GM18858 (cell line): ENCODE measurements around the gene KCNT2.

ENCODE experiments used
- ATAC-seq: cut with Tn5 transposase; IDR thresholded peaks from one replicate; pipeline ENCODE4 v1.9.1; 2021; ENCODE audit not compliant: unreplicated experiment

The KCNT2 gene

DNA sequence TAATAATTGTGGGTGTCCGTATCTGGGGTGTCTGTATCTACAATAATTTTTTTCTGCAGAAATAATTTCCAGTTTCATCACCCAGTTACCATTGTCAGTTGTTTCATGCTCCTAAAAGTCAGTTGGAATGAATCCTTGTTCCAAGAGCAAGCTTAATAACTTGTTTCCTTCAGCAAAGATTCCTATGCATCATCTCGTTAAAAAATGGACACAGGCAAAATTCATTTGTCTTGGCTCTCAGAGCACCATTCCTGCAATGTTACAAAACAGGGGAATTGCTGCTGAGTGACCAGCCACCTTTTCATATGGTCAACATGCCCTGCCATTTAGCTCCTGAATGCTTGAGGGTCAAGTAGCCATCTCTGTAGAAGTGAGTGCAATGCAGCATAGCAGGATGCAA is 393.4 kb downstream of the KCNT2 start:
- ATAC-seq: no peak

DNA sequence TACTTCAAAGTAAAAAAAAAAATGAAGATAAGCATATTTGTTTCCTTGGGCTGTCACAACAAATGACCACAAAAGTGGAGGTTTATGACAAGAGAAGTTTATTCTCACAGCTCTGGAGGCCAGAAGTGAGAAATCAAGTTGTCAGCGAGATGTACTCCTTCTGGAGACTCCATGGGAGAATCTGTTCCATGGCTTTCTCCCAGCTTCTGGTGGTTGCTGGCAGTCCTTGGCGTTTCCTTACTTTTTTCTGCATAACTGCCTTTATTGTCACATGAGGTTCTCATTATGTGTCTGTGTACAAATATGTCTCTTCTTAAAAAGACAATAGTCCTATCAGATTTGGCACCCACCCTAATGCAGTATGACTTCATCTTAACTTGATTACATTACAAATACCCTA is 398.3 kb downstream of the KCNT2 start:
- ATAC-seq: no peak

DNA sequence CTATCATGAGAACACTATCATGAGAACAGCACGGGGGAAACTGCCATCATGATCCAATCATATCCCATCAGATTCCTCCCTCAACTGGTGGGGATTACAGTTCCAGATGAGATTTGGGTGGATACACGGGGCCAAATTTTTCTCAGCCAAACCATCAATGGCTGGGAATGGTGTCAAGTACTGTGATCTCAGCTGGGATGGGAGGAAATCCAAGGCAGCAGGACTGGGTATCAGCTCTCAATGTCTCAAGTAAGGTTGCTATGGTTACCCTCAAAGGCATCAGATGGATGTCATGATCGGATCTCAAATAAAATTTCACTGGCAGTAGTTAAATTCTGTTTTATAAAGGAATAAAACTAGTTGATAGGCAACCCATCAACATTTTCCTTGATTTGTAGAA is 399.0 kb downstream of the KCNT2 start:
- ATAC-seq: no peak

DNA sequence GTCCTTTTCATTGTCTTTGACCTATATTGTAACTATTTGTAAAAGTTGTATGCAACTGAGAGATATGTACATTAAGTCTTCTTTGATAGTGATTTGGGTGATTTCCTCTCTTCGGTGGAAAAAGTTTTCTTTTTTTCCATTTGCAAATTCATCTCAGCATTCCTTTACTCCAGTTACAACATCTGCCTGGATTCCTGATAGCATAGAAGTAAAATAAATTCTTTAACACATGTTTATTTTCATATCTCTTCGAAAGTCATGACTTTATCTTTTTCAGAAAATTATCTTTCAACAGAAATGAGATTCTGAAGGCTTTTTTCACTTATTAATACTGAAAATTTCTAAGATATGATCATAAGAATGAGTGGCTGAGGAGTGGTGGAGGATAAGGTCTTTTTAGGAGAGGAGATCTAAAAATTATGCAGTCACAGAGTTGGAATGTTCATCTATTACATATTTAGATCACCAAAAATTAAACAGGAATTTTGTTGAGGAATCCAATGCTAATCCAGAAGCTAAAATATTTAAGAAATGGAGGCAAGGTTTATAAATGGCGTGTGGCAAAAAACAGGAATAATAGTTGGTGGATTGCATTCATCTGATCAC is 400.5 kb downstream of the KCNT2 start:
- ATAC-seq: no peak

DNA sequence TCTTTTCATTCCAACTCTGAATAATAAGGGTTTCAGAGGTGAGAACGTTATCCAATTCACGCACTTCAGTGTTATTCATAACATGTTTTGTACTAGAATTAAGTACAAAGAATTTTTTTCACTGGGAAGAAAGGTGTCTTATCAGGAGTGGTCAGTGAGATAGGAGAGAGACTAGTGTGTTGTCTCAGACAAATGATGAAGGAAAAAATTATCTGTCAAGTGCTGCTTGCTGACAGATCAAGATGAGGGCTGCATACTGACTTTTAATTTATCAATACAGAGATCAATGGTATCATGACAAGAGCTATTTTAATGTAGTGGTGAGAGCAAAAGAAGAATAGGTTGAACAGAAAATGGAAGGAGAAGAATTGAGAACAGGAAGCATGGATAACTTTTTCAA is 402.4 kb downstream of the KCNT2 start:
- no peak for ATAC-seq

DNA sequence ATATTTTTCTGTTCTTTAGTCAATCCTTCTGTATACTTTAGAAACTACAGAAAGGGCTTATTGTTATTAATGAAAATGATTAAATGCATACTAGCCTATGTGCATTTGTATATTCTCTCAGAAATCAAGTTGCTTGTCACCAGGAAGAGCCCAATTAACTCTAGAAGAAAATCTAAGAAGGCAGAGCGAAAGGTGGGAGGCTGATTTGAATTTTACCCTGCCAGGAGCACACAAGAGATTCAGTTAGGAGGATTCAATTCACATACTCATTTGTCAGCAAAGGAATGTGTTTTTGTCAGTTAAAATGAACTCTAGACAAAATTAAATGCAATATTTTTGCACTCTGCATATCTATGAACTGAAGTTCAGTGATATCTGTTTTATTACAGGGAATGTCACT is 411.8 kb downstream of the KCNT2 start:
- no peak for ATAC-seq

DNA sequence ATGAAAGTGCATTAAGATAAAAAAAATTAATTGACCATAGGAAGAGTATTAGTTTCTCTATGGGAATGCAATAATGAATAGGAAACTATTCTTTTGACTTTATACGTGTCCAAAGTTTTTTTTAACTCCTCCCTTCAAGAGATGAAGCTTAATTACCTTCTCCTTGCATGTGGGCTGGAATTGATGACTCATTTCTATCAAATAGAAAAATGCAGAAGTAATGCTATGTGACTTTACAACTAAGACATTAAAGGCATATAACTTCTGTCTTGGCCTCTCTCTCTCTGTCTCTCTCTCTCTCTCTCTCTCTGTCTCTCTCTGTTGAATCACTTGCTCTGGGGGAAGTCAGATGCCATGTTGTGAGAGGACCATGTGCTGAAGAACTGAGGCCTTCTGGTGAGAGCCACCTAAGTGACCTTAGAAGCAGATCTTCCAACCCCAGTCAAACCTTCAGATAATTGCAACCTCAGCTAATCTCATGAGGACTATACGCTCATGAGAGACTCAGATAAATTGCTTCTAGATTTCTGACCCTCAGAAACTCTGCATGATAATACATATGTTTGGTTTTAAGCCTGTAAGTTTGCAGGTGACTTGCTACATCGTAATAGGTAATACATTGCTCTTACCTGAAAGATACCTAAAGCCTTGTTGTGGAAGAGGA is 414.2 kb downstream of the KCNT2 start:
- no peak for ATAC-seq

DNA sequence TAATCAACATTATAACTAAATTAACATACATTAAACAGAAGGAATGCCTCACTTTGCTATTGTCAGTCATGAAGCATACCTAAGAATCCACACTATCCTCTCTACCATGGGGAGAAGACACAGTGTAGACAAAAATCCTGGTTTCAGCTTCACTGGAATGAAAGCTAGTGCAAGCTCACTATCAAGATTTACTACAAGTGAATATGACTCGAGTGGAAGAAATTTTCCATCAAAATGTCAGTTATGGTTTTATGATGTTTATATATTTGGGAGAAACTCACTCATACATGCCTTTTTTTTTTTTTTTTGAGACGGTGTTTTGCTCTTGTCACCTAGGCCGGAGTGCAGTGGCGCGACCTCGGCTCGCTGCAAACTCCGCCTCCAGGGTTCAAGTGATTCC is 424.3 kb downstream of the KCNT2 start:
- ATAC-seq: no peak

DNA sequence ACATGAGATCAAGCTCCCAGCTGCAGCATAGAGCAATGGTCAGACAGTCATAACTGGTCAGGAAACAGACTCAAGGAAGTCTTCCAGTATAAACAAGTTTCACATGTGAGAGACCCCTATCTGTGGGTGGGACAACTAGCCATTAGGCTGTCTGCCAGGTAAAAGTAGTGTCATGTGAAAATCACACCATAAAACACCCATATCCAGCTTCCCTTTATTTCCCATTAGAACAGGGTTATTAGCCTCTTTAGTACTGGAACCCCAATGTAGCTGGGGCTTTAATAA is 426.7 kb downstream of the KCNT2 start:
- no peak for ATAC-seq

DNA sequence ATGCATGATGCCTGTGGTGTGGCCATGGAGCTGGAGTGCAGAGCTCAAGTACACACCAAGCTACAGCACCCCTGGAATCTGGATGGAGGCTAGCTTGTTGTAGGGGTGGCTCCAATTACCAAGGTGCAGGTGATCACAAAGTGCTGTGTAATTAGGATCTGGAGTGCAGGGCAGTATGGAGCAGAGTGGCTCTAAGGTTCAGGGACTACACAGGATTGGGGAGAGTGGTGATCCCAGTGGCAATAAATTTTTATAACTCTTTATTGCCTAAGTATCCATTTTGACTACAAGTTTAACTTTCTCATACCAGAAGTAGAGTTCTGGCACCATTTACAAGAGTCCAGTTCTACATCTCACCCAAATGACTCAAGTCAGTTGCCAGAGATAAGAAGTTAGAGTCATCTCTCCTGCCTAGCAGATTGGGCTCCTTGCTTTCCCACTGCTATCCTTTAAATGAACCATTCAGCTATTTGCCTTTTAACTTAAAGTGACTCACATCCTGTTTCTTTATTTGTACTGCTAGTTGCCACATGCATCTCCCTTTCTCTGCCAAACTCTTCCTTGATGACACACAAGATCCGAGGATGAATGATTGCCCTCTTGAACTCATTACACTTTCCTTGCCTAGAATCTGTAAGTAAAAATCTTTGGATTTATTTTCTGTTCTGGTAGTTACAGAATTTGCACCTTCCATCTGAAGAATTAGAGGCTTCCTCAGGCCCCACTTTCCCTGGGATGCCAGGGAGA is 427.2 kb downstream of the KCNT2 start:
- no peak for ATAC-seq

DNA sequence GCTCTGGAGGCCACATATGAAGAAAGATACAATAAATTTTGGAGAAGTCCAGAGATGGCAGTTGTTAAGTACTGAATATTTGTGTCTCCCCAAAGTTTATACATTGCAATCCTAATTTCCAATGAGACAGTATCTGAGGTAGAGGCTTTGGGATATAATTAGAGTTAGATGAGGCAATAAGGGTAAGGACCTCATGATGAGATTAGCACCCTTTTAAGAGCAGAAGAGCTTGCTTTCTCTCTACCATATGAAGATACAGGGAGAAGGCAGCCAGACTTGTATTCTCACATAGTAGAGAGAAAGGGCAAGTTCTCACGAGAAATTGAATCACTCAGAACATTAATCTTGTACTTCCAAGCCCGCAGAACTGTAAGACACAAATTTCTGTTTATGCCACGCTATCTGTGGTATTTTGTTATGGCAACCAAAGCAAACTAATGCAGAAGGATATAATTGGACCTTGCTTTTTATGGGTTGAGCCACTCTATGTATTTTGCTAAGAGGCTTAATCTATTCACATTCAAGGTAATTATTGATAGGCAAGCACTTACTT is 430.1 kb downstream of the KCNT2 start:
- ATAC-seq: no peak
